ENCODE measurements around the gene MC2R. TPM values are rescaled to one million over a fixed set of nuclear protein-coding genes. Genes with fewer than 3 reads are reported as not detected.

The MC2R gene
- total and polyA plus RNA-seq, 8 donors = 0.46 TPM; not detected in 7

DNA sequence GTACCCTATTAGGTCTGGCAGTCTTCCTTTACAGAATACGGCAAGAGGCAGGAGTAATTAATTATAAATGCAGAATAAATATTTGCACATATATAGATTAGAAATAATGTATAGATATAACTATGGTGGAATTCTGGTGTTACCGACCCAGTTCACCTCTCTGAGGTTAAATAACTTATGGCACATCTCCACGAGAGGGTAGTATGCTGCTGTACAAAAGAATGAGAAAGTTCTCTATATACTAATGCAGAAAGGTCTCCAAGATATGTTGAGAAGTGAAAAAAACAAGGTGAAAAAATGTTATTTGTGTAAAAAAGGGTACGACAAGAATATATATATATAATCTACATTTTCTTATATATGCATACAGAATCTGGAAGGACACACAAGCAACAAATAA is 40.8 kb downstream of the MC2R start:
- Histone ChIP-seq H3K27ac (no peak overlapping the region), H3K27me3 (peaks cover 0 to 31% (median 8%) of the 10 kb centered on the region in 3 donors), H3K4me1 (no peaks in the 10 kb centered on the region), H3K36me3 (no peaks in the 10 kb centered on the region), H3K4me3 (no peak overlapping the region), H3K9me3 (no peaks in the 10 kb centered on the region)
- TF ChIP-seq, protein P1, sequence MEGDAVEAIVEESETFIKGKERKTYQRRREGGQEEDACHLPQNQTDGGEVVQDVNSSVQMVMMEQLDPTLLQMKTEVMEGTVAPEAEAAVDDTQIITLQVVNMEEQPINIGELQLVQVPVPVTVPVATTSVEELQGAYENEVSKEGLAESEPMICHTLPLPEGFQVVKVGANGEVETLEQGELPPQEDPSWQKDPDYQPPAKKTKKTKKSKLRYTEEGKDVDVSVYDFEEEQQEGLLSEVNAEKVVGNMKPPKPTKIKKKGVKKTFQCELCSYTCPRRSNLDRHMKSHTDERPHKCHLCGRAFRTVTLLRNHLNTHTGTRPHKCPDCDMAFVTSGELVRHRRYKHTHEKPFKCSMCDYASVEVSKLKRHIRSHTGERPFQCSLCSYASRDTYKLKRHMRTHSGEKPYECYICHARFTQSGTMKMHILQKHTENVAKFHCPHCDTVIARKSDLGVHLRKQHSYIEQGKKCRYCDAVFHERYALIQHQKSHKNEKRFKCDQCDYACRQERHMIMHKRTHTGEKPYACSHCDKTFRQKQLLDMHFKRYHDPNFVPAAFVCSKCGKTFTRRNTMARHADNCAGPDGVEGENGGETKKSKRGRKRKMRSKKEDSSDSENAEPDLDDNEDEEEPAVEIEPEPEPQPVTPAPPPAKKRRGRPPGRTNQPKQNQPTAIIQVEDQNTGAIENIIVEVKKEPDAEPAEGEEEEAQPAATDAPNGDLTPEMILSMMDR (IDR thresholded peaks at IDR 0.05) = no peak
- no peak for TF ChIP-seq EP300 (IDR thresholded peaks at IDR 0.05)
- TF ChIP-seq POLR2A (IDR thresholded peaks at IDR 0.05) = no peak
- TF ChIP-seq POLR2AphosphoS5 (IDR thresholded peaks at IDR 0.05) = no peak
- intact Hi-C loops (cut with DNase I; ENCODE audit: low total_unique reads) = no loop called here
- no peak for DNase-seq
- WGBS, 5 donors = 65 to 73% (median 71%) methylated on average over 4 of the region's 4 CpGs

DNA sequence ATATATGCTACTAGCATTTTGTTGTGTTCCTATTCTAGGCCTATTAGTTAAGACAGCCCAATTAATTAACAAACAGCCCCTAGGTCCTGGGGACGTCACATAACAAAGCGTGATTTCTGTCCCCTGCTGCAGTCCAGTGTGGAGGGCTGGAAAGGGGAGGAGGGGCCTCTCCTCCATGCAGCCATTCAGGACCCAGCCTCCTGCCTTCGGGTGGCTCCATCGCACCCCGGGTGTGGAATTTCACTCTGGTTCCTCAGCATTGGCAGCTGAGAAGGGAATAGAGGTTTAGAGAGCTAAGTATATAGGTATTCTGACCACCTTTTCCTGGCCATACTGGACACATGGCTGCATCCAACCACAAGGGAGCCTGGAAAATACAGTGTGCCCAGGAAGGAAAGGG is 42.4 kb downstream of the MC2R start:
- TF ChIP-seq POLR2A (IDR thresholded peaks at IDR 0.05) (no peak), EP300 (IDR thresholded peaks at IDR 0.05) (no peak), POLR2AphosphoS5 (IDR thresholded peaks at IDR 0.05) (no peak)
- TF ChIP-seq, protein P1 (IDR thresholded peaks at IDR 0.05) = no peak
- no peak overlapping the region for H3K4me3 ChIP-seq
- intact Hi-C loops (cut with DNase I; ENCODE audit: low total_unique reads) = no loop called here
- no peaks in the 10 kb centered on the region for H3K9me3 ChIP-seq
- H3K36me3 ChIP-seq = no peaks in the 10 kb centered on the region
- 56 to 89% (median 77%) methylated on average over 5 of the region's 5 CpGs for WGBS, 5 donors
- no peak for DNase-seq
- H3K27me3 ChIP-seq = peaks cover 0 to 47% (median 17%) of the 10 kb centered on the region in 3 donors
- H3K4me1 ChIP-seq = peaks cover 3 to 11% (median 8%) of the 10 kb centered on the region in 4 donors
- H3K27ac ChIP-seq = no peak overlapping the region

DNA sequence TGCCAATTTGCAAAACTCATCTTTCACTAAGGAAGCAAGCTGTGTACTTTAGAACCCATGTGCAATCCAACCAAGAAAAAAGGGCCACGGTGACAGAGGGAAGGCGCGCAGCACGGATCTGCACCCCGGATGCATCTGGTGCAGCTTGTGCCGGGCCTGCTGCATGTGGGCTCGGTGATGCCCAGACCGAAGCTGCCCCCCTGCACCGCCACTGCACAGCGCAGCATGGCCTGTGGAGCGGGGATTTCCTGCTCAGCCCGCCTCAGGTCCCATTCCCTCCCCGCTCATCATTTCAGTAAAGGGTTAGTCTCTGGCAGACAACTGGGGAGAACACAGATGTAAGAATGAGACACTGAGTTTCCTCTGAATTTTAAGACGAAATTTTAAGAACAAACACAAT is 43.0 kb downstream of the MC2R start:
- WGBS, 5 donors = 88 to 95% (median 91%) methylated on average over 14 of the region's 14 CpGs
- Histone ChIP-seq H3K27ac (no peak overlapping the region), H3K4me3 (no peak overlapping the region), H3K27me3 (peaks cover 0 to 52% (median 17%) of the 10 kb centered on the region in 3 donors), H3K4me1 (peaks cover 3 to 11% (median 8%) of the 10 kb centered on the region in 4 donors), H3K9me3 (no peaks in the 10 kb centered on the region), H3K36me3 (no peaks in the 10 kb centered on the region)
- intact Hi-C loops (cut with DNase I; ENCODE audit: low total_unique reads) = no loop called here
- no peak for DNase-seq
- TF ChIP-seq POLR2AphosphoS5 (IDR thresholded peaks at IDR 0.05) (no peak), POLR2A (IDR thresholded peaks at IDR 0.05) (no peak), EP300 (IDR thresholded peaks at IDR 0.05) (no peak)
- TF ChIP-seq, protein P1 (IDR thresholded peaks at IDR 0.05) = no peak

DNA sequence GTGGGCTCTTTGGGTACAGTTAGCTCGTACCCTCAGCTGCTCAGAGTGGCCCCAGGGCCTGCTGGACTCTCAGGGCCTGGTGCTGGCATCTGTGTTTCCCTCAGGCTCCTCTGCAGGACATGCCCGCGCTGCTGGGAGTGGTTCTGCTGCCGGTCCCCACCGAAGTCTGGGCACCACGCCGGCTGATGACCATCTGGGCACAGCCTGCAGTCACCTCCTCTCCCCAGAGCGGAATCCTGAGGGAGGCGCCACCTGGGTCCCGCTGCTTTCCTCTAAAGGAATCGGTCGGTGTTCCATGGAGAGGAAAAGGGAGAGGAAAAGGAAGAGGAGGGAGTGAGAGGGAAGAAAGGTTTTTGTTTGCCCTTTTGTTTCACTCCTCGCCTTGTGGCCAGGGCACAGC is 43.6 kb downstream of the MC2R start:
- Histone ChIP-seq H3K36me3 (no peaks in the 10 kb centered on the region), H3K27me3 (peaks cover 0 to 59% (median 17%) of the 10 kb centered on the region in 3 donors), H3K9me3 (no peaks in the 10 kb centered on the region), H3K4me1 (peaks cover 3 to 11% (median 8%) of the 10 kb centered on the region in 4 donors), H3K27ac (no peak overlapping the region), H3K4me3 (no peak overlapping the region)
- TF ChIP-seq EP300 (IDR thresholded peaks at IDR 0.05) (no peak), POLR2A (IDR thresholded peaks at IDR 0.05) (no peak)
- TF ChIP-seq, protein P1 (IDR thresholded peaks at IDR 0.05) = no peak
- no peak for DNase-seq
- intact Hi-C loops (cut with DNase I; ENCODE audit: low total_unique reads) = no loop called here
- WGBS, 5 donors = 39 to 57% (median 52%) methylated on average over 7 to 13 of the region's 13 CpGs
